ENCODE results near the gene FHIT. TPM values are rescaled to one million over a fixed set of nuclear protein-coding genes. Genes with fewer than 3 reads are reported as not detected.

FHIT gene
- total and polyA plus RNA-seq, 9 donors = 5.1 to 11.8 (median 9.5) TPM

DNA sequence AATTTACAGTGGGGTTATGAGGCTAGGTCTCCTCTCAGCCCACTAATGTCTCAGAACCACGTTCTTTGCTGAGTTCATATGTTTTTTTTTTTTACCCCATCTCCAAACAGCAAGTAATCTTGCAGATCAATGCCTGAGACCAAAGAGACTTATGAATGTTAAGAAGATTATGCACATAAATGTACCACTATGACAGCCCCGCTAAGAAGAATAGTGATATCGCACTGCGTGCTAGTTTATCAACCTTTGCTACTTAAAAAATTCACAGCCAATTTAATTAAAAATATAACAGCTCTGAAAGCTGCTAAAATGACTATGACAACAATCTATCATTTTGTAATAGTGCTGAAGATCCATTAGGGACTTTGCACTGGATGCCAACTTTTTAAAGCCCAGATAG is 1462.5 kb downstream of the FHIT start:
- intact Hi-C loops (cut with DNase I) = no loop called here
- WGBS, 3 donors = 94 to 95% (median 95%) methylated on average over 4 of the region's 4 CpGs
- DNase-seq = no peak
- Histone ChIP-seq H3K9me3 (no peaks in the 10 kb centered on the region), H3K4me3 (no peak overlapping the region), H3K4me1 (ENCODE audit: insufficient read depth) (no peaks in the 10 kb centered on the region), H3K27me3 (no peaks in the 10 kb centered on the region), H3K36me3 (no peaks in the 10 kb centered on the region), H3K27ac (no peak overlapping the region)
- TF ChIP-seq EP300 (IDR thresholded peaks at IDR 0.05) = no peak
- TF ChIP-seq, protein P1, sequence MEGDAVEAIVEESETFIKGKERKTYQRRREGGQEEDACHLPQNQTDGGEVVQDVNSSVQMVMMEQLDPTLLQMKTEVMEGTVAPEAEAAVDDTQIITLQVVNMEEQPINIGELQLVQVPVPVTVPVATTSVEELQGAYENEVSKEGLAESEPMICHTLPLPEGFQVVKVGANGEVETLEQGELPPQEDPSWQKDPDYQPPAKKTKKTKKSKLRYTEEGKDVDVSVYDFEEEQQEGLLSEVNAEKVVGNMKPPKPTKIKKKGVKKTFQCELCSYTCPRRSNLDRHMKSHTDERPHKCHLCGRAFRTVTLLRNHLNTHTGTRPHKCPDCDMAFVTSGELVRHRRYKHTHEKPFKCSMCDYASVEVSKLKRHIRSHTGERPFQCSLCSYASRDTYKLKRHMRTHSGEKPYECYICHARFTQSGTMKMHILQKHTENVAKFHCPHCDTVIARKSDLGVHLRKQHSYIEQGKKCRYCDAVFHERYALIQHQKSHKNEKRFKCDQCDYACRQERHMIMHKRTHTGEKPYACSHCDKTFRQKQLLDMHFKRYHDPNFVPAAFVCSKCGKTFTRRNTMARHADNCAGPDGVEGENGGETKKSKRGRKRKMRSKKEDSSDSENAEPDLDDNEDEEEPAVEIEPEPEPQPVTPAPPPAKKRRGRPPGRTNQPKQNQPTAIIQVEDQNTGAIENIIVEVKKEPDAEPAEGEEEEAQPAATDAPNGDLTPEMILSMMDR (IDR thresholded peaks at IDR 0.05) = no peak
- TF ChIP-seq POLR2A (IDR thresholded peaks at IDR 0.05) = no peak

DNA sequence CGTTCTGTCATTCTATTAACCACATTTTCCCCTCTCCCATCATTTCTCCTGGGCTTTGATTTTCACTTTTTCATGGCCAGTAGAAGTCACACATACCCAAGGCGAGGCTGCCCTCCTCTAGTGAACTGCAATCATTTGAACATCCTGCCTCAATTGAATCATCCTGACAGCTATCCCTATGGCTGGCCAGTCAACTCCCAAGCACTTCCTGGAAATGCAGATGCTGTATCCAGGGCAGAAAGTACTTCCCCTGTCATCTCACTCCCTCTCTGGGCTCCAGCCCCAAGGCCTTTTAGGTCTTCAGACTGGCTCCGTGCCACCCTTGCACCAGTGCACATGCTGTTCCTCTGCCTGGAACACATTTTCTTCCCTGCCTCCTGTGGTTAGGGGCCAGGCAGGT is 1463.1 kb downstream of the FHIT start:
- TF ChIP-seq POLR2A (IDR thresholded peaks at IDR 0.05) (no peak), EP300 (IDR thresholded peaks at IDR 0.05) (no peak)
- TF ChIP-seq, protein P1 (IDR thresholded peaks at IDR 0.05) = no peak
- H3K4me1 ChIP-seq (ENCODE audit: insufficient read depth) = no peaks in the 10 kb centered on the region
- H3K27me3 ChIP-seq = no peaks in the 10 kb centered on the region
- no peak overlapping the region for H3K27ac ChIP-seq
- no peak for DNase-seq
- H3K36me3 ChIP-seq = no peaks in the 10 kb centered on the region
- H3K9me3 ChIP-seq = no peaks in the 10 kb centered on the region
- intact Hi-C loops (cut with DNase I) = no loop called here
- H3K4me3 ChIP-seq = no peak overlapping the region
- 90 to 93% (median 92%) methylated on average over 3 of the region's 3 CpGs for WGBS, 3 donors

DNA sequence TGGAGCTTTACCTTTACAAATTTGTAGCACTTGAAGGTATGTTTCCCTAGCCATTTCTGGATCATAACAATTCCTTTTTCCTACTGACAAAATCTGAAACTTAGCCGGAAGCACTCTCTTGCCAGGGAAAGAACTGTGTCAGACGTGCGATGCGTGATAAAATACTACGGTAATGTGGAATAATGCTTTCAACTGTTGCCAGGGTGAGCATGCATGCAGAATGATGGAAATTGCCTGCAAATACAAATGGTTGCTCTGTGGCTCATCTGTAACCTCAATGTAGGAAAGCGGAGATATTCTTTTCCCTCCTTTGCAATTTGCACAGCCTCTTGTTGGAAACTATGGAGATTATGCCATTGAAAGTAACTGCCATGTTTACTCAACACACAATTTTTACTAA is 1464.9 kb downstream of the FHIT start:
- WGBS, 3 donors = 49 to 81% (median 68%) methylated on average over 6 of the region's 6 CpGs
- DNase-seq = no peak
- H3K4me3 ChIP-seq = no peak overlapping the region
- H3K36me3 ChIP-seq = no peaks in the 10 kb centered on the region
- H3K4me1 ChIP-seq (ENCODE audit: insufficient read depth) = no peaks in the 10 kb centered on the region
- H3K9me3 ChIP-seq = no peaks in the 10 kb centered on the region
- no peak for TF ChIP-seq EP300 (IDR thresholded peaks at IDR 0.05)
- no peak for TF ChIP-seq POLR2A (IDR thresholded peaks at IDR 0.05)
- TF ChIP-seq, protein P1 (IDR thresholded peaks at IDR 0.05) = no peak
- H3K27me3 ChIP-seq = no peaks in the 10 kb centered on the region
- intact Hi-C loops (cut with DNase I) = no loop called here
- H3K27ac ChIP-seq = no peak overlapping the region

DNA sequence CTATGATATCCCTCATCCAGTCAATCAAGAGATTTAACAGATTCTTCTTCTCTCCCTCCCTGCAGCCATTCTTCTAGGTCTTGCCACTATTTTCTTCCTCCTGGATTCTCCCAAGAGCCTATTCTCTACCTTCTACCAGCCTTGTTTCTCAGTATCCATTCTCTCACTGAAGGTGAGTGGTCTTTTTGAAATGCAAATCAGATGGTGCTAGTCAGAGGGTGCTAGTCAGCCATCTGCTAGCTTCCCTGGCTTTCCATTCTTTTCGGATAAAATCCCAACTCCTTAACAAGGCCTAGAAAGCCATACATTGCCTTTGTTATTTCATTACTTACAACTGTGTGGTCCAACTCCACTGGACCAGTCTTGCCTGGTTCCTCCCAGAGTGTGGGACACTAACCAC is 1467.1 kb downstream of the FHIT start:
- 87 to 100% (median 98%) methylated on average over 1 of the region's 1 CpG for WGBS, 3 donors
- Histone ChIP-seq H3K27ac (no peak overlapping the region), H3K36me3 (no peaks in the 10 kb centered on the region), H3K4me1 (ENCODE audit: insufficient read depth) (no peaks in the 10 kb centered on the region), H3K9me3 (no peaks in the 10 kb centered on the region), H3K4me3 (no peak overlapping the region), H3K27me3 (no peaks in the 10 kb centered on the region)
- DNase-seq = no peak
- TF ChIP-seq EP300 (IDR thresholded peaks at IDR 0.05) = no peak
- TF ChIP-seq POLR2A (IDR thresholded peaks at IDR 0.05) = no peak
- intact Hi-C loops (cut with DNase I) = no loop called here

DNA sequence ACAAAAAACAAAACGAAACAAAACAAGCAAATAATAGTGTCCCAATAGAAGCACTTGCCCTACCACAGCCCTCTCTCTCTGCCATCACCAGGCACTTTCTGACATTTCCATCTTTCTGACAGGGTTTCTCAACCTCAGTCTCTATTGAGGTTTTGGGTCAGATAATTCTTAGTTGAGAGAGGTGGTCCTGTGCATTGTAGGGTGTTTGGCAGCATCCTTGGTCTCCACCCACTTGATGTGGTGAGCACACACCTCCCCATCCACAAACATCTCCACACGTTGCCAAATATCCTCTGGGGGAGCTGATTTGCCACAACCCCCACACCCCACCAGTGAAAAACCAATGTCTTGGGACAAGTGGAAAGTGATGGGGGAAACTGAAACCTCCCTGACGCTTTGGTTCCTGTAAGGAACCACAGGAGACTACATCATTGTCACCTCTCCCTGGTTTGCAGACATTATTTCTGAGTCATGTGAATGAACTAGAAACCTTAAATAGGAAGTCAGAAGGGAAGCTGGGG is 1467.7 kb downstream of the FHIT start:
- H3K4me3 ChIP-seq = no peak overlapping the region
- WGBS, 3 donors = 84 to 85% (median 84%) methylated on average over 3 of the region's 3 CpGs
- intact Hi-C loops (cut with DNase I) = no loop called here

More for the DNA sequence above, 1467.7 kb downstream of the FHIT start:
- no peaks in the 10 kb centered on the region for H3K36me3 ChIP-seq
- no peak overlapping the region for H3K27ac ChIP-seq
- DNase-seq = no peak
- H3K4me1 ChIP-seq (ENCODE audit: insufficient read depth) = no peaks in the 10 kb centered on the region
- TF ChIP-seq POLR2A (IDR thresholded peaks at IDR 0.05) (no peak), EP300 (IDR thresholded peaks at IDR 0.05) (no peak)
- TF ChIP-seq, protein P1 (IDR thresholded peaks at IDR 0.05) = no peak
- H3K27me3 ChIP-seq = no peaks in the 10 kb centered on the region
- H3K9me3 ChIP-seq = no peaks in the 10 kb centered on the region

Data from ovary (tissue), 9 donors.